Renal cortical epithelial cell (primary cell): ENCODE measurements around the gene PDE1A. TPM values are rescaled to one million over a fixed set of nuclear protein-coding genes. Genes with fewer than 3 reads are reported as not detected.

ENCODE experiments used
- DNase-seq: peaks from one replicate; pipeline ENCODE4 v3.0.0-alpha.2; 2011; ENCODE audit warnings: low read depth
- total RNA-seq: library from RNA; depleted of rRNA; stranded (reverse); fragments of >200 nt; gene quantifications from 2 replicates; pipeline ENCODE4 v1.2.3, GENCODE V29; 2014

Gene PDE1A
- 3.8 and 203 TPM in 2 replicates for total RNA-seq

GRCh38 chr2:182426918-182427240 lies at the start of gene PDE1A:
PDE1A (minus strand) TSS chr2:182427036.
- no peak for DNase-seq

GRCh38 chr2:182473635-182474034 lies 46.8 kb upstream of the PDE1A start:
- DNase-seq, result no peak

GRCh38 chr2:182463760-182464159 lies 36.9 kb upstream of the PDE1A start:
- no peak for DNase-seq

- peak; percentile 71 for DNase-seq
These were observed 29.9 kb upstream of the PDE1A start for GRCh38 chr2:182456784-182457183.

- DNase-seq, result no peak
These were observed 25.7 kb upstream of the PDE1A start for GRCh38 chr2:182452456-182452990.

- DNase-seq, result no peak
These were observed 21.5 kb upstream of the PDE1A start for GRCh38 chr2:182448371-182448770.

- DNase-seq, result peak; percentile 42
These were observed 21.0 kb upstream of the PDE1A start for GRCh38 chr2:182447863-182448262.

GRCh38 chr2:182447163-182447562 lies 20.3 kb upstream of the PDE1A start:
- no peak for DNase-seq

- DNase-seq, result no peak
These were observed 19.3 kb upstream of the PDE1A start for GRCh38 chr2:182446087-182446486.

GRCh38 chr2:182445391-182445965 lies 18.6 kb upstream of the PDE1A start:
- DNase-seq, result no peak

- no peak for DNase-seq
These were observed 18.0 kb upstream of the PDE1A start for GRCh38 chr2:182444806-182445205.

GRCh38 chr2:182444170-182444569 lies 17.3 kb upstream of the PDE1A start:
- DNase-seq, result no peak

GRCh38 chr2:182436252-182436651 lies 9.4 kb upstream of the PDE1A start:
- no peak for DNase-seq

GRCh38 chr2:182435754-182436153 lies 8.9 kb upstream of the PDE1A start:
- DNase-seq, result no peak

- DNase-seq, result no peak
These were observed 5.2 kb upstream of the PDE1A start for GRCh38 chr2:182432051-182432450.

- DNase-seq, result no peak
These were observed 1.6 kb upstream of the PDE1A start for GRCh38 chr2:182428476-182428875.

GRCh38 chr2:182426082-182426917 lies 536 bp downstream of the PDE1A start:
- DNase-seq, result peak; percentile 50

- DNase-seq, result no peak
These were observed 4.0 kb downstream of the PDE1A start for GRCh38 chr2:182422864-182423263.

GRCh38 chr2:182420669-182421068 lies 6.2 kb downstream of the PDE1A start:
- DNase-seq, result no peak

GRCh38 chr2:182416861-182417260 lies 10.0 kb downstream of the PDE1A start:
- DNase-seq, result no peak

GRCh38 chr2:182416191-182416590 lies 10.6 kb downstream of the PDE1A start:
- no peak for DNase-seq

- DNase-seq, result no peak
These were observed 11.1 kb downstream of the PDE1A start for GRCh38 chr2:182415771-182416170.

- no peak for DNase-seq
These were observed 14.0 kb downstream of the PDE1A start for GRCh38 chr2:182412858-182413257.
